NCI-H146 (cell line): ENCODE results near the gene VEGFC.

Source experiments
- DNase-seq: peaks from one replicate; lab custom pipeline; 2025; lab: John Stamatoyannopoulos, UW

Gene VEGFC

GRCh38 chr4:176792326-176793059, at the start of gene VEGFC:
TSS of gene VEGFC (minus strand) at chr4:176792922. CDS start at chr4:176792311, 611 bp downstream.
- DNase-seq = peak; percentile 31

- DNase-seq = no peak
These were observed 49.0 kb upstream of the VEGFC start for GRCh38 chr4:176841711-176842112.

GRCh38 chr4:176840166-176840565, 47.4 kb upstream of the VEGFC start:
- DNase-seq = no peak

GRCh38 chr4:176839656-176840055, 46.9 kb upstream of the VEGFC start:
- no peak for DNase-seq

GRCh38 chr4:176838601-176839433, 46.1 kb upstream of the VEGFC start:
- DNase-seq = no peak

- no peak for DNase-seq
These were observed 44.6 kb upstream of the VEGFC start for GRCh38 chr4:176837169-176837895.

- DNase-seq = no peak
These were observed 41.8 kb upstream of the VEGFC start for GRCh38 chr4:176834531-176834930.

- no peak for DNase-seq
These were observed 40.9 kb upstream of the VEGFC start for GRCh38 chr4:176833400-176834175.

- DNase-seq = no peak
These were observed 38.2 kb upstream of the VEGFC start for GRCh38 chr4:176830971-176831370.

GRCh38 chr4:176825586-176825985, 32.9 kb upstream of the VEGFC start:
- no peak for DNase-seq

- DNase-seq = no peak
These were observed 32.1 kb upstream of the VEGFC start for GRCh38 chr4:176824645-176825366.

- DNase-seq = no peak
These were observed 25.8 kb upstream of the VEGFC start for GRCh38 chr4:176818531-176818930.

GRCh38 chr4:176817204-176817603, 24.5 kb upstream of the VEGFC start:
- DNase-seq = no peak

GRCh38 chr4:176814770-176815169, 22.0 kb upstream of the VEGFC start:
- no peak for DNase-seq

GRCh38 chr4:176810481-176811249, 17.9 kb upstream of the VEGFC start:
- DNase-seq = no peak

GRCh38 chr4:176806778-176807375, 14.2 kb upstream of the VEGFC start:
- DNase-seq = no peak

GRCh38 chr4:176805155-176805554, 12.4 kb upstream of the VEGFC start:
- no peak for DNase-seq

GRCh38 chr4:176800891-176801534, 8.3 kb upstream of the VEGFC start:
- DNase-seq = no peak

GRCh38 chr4:176799653-176800052, 6.9 kb upstream of the VEGFC start:
- no peak for DNase-seq
